GM12878 (cell line): ENCODE results near the gene AMN. TPM values are rescaled to one million over a fixed set of nuclear protein-coding genes. Genes with fewer than 3 reads are reported as not detected.

Experiments used
- ATAC-seq: fragments of 200-7000 bp; cut with Tn5 transposase; 3 replicates; pipeline ENCODE4 v1.9.1; 2020; ENCODE audit warnings: mild to moderate bottlenecking, moderate library complexity
- BruUV-seq: library from RNA; stranded (reverse); fragments of 400-500 nt; replicated peaks from 2 replicates; lab custom pipeline; 2021; lab: Mats Ljungman, UMichigan
- CTCF ChIA-PET: fragments of 300-600 bp; sonication (Branson Sonifier 250); formaldehyde crosslinking; extraction: SDS; loops from one replicate; lab custom pipeline; 2021; ENCODE audit warnings: inconsistent platforms; lab: Yijun Ruan, JAX
- POLR2A ChIA-PET: fragments of 350-600 bp; formaldehyde crosslinking; extraction: SDS; loops from one replicate; lab custom pipeline; 2021; ENCODE audit warnings: inconsistent platforms; lab: Charles Lee
- RAD21 ChIA-PET: fragments of 300-600 bp; sonication (Branson Sonifier 250); formaldehyde crosslinking; loops from one replicate; lab custom pipeline; 2023; ENCODE audit warnings: antibody characterized with exemption; ENCODE audit not compliant: unreplicated experiment; lab: Charles Lee
- SMC1A ChIA-PET: fragments of 300-600 bp; sonication (Branson Sonifier 250); formaldehyde crosslinking; loops from one replicate; lab custom pipeline; 2023; ENCODE audit not compliant: unreplicated experiment, uncharacterized antibody; lab: Charles Lee
- DNase-seq: peaks from one replicate; pipeline ENCODE4 v3.0.0-alpha.2; 2011; ENCODE audit warnings: low read depth, low spot score
- FAIRE-seq: peaks from 3 replicates; lab custom pipeline; 2011; peaks lifted over from hg19 to GRCh38; lab: Jason Lieb, UNC
- H2AFZ ChIP-seq: 2 replicates; pipeline ENCODE4 v1.6.0; 2011; ENCODE audit warnings: low read depth, low read length, control low read depth; ENCODE audit not compliant: control insufficient read depth
- H3K27ac ChIP-seq: 2 replicates; pipeline ENCODE4 v1.5.1; 2011; ENCODE audit warnings: control low read depth; ENCODE audit not compliant: control insufficient read depth, insufficient read depth
- H3K27me3 ChIP-seq, 2 experiments: replicated peaks in 1 of 2; 2 replicates each; pipeline versions ENCODE4 v1.6.0 to v1.6.1; 2011; ENCODE audit warnings: low read length in 1 of 2; ENCODE audit not compliant: control insufficient read depth in 2 of 2, insufficient read depth in 2 of 2
- H3K36me3 ChIP-seq, 2 experiments: 2 replicates each; pipeline ENCODE4 v1.5.1; 2011; ENCODE audit warnings: low read length in 1 of 2; ENCODE audit not compliant: control insufficient read depth in 2 of 2, insufficient read depth in 2 of 2
- H3K4me1 ChIP-seq: 2 replicates; pipeline ENCODE4 v1.6.1; 2011; ENCODE audit warnings: mild to moderate bottlenecking, low read length, moderate library complexity, mixed read lengths; ENCODE audit not compliant: control insufficient read depth, insufficient read depth
- H3K4me2 ChIP-seq: 2 replicates; pipeline ENCODE4 v1.6.0; 2011; ENCODE audit warnings: control low read depth; ENCODE audit not compliant: control insufficient read depth, insufficient read depth
- H3K4me3 ChIP-seq: fragments of 200-600 bp; sonication (generic); 2 replicates; pipeline ENCODE4 v1.5.1; 2016
- H3K79me2 ChIP-seq: 2 replicates; pipeline ENCODE4 v1.6.0; 2011; ENCODE audit warnings: low read length; ENCODE audit not compliant: control insufficient read depth, insufficient read depth
- H3K9ac ChIP-seq: 2 replicates; pipeline ENCODE4 v1.8.0; 2011; ENCODE audit warnings: low read length, control low read depth, mixed read lengths; ENCODE audit not compliant: control insufficient read depth, insufficient read depth
- H3K9me3 ChIP-seq: replicated peaks from 3 replicates; pipeline ENCODE4 v1.5.1; 2011; ENCODE audit warnings: mild to moderate bottlenecking, low read length; ENCODE audit not compliant: control insufficient read depth, insufficient read depth
- H4K20me1 ChIP-seq: 2 replicates; pipeline ENCODE4 v1.6.0; 2011; ENCODE audit not compliant: control insufficient read depth, insufficient read depth
- BCL11A ChIP-seq: IDR thresholded peaks from 2 replicates; pipeline ENCODE4 v1.6.1; 2011; ENCODE audit warnings: low read depth, low read length
- CBFB ChIP-seq: IDR thresholded peaks from 2 replicates; pipeline ENCODE4 v1.6.1; 2016; ENCODE audit warnings: antibody characterized with exemption, low read depth
- EGR1 ChIP-seq, 2 experiments: IDR thresholded peaks; 1 replicate in 1 of 2; 2 replicates in 1 of 2; pipeline ENCODE4 v1.6.1; 2011 to 2012; ENCODE audit warnings: low read depth in 2 of 2, low read length in 2 of 2, borderline replicate concordance in 1 of 2, mild to moderate bottlenecking in 1 of 2, moderate library complexity in 1 of 2
- HCFC1 ChIP-seq: fragments of 150-350 bp; IDR thresholded peaks from 2 replicates; pipeline ENCODE4 v1.6.1; 2014; ENCODE audit warnings: low read length
- KAT2A ChIP-seq: conservative IDR thresholded peaks from 2 replicates; pipeline ENCODE4 v1.6.1; 2011; ENCODE audit warnings: low read depth, low read length; ENCODE audit not compliant: control insufficient read depth
- NR2F1 ChIP-seq: fragments of 450-650 bp; conservative IDR thresholded peaks from 2 replicates; pipeline ENCODE4 v1.6.1; 2017; ENCODE audit warnings: mild to moderate bottlenecking
- PBX3 ChIP-seq: IDR thresholded peaks from 2 replicates; pipeline ENCODE4 v1.6.1; 2011; ENCODE audit warnings: mild to moderate bottlenecking, low read depth, low read length, moderate library complexity; ENCODE audit not compliant: insufficient replicate concordance
- POLR2A ChIP-seq: IDR thresholded peaks from 2 replicates; pipeline ENCODE4 v1.6.1; 2011; ENCODE audit warnings: low read depth, mild to moderate bottlenecking, low read length
- PRDM15 ChIP-seq: fragments of 450-650 bp; formaldehyde crosslinking; IDR thresholded peaks from 2 replicates; pipeline ENCODE4 v1.4.0; 2020; ENCODE audit warnings: mild to moderate bottlenecking, moderate library complexity
- SMARCA5 ChIP-seq: fragments of 450-650 bp; IDR thresholded peaks from 2 replicates; pipeline ENCODE4 v1.6.1; 2017; ENCODE audit warnings: mild to moderate bottlenecking
- SREBF2 ChIP-seq: IDR thresholded peaks from 2 replicates; pipeline ENCODE4 v1.6.1; 2012; ENCODE audit warnings: mild to moderate bottlenecking, low read length
- TAF1 ChIP-seq: IDR thresholded peaks from 2 replicates; pipeline ENCODE4 v1.6.1; 2011; ENCODE audit warnings: mild to moderate bottlenecking, low read depth, low read length, borderline replicate concordance
- ZBTB33 ChIP-seq: fragments of 450-650 bp; IDR thresholded peaks from 2 replicates; pipeline ENCODE4 v1.6.1; 2017; ENCODE audit warnings: mild to moderate bottlenecking
- WGBS: methylation state at CpG from one replicate; pipeline ENCODE4 v1.1.6; 2016; ENCODE audit warnings: low lambda C conversion rate; ENCODE audit not compliant: insufficient replicate concordance, insufficient coverage; ENCODE audit errors: missing lambda C conversion rate; 5-methylcytosine and 5-hydroxymethylcytosine counted together
- in situ Hi-C: fragments of 300-500 bp; cut with MboI; formaldehyde crosslinking; loops from 9 replicates; pipeline ENCODE4 v1.14.3; 2018; ENCODE audit warnings: mixed read lengths
- intact Hi-C: fragments of 100-400 bp; cut with micrococcal nuclease; formaldehyde crosslinking; loops from one replicate; pipeline ENCODE4 v1.14.2; 2022; ENCODE audit not compliant: unreplicated experiment
- polyA plus RNA-seq, 11 experiments: library from polyadenylated mRNA; depleted of rRNA in 4 of 11; unstranded in 6 of 11; stranded (reverse) in 5 of 11; fragments of >200 nt; fragmentation: Nextera tagmentation in 4 of 11; fragmentation: Illumina TruSeq in 1 of 11; extraction: Ambion mirVana in 4 of 11; extraction: Trizol in 1 of 11; gene quantifications; 1 replicate in 1 of 11; 2 replicates in 10 of 11; pipeline versions ENCODE4 v1.2.1 to v1.2.3, GENCODE V29; 2011 to 2016; ENCODE audit warnings: inconsistent platforms in 2 of 11, missing spikeins in 2 of 11, low read depth in 1 of 11
- total RNA-seq, 4 experiments: library from RNA; depleted of rRNA in 3 of 4; stranded (reverse); fragments of >200 nt in 3 of 4; fragmentation: Illumina TruSeq in 1 of 4; extraction: Trizol in 1 of 4; gene quantifications; 2 replicates each; pipeline versions ENCODE4 v1.2.1 to v1.2.3, GENCODE V29; 2013 to 2021

AMN gene
- total and polyA plus RNA-seq, 10 of the 15 experiments (the other 5 are each of a cell fraction or from before 2014, with no cell fraction given), result 0.03 to 0.33 (median 0.11) TPM; not detected in 6

GRCh38 chr14:102969901-102970300, 47.4 kb downstream of the AMN start (continued):
- TF ChIP-seq EGR1 (IDR thresholded peaks at IDR 0.05; ENCODE audit: borderline replicate concordance in 1 of 2, low read depth in 2 of 2, low read length in 2 of 2), result no peak
- no peak for TF ChIP-seq KAT2A
- no peak for TF ChIP-seq ZBTB33

- Histone ChIP-seq H3K9me3 (no peaks in the 10 kb centered on the region), H3K36me3 (peaks cover 21 to 26% of the 10 kb centered on the region in 2 experiments), H3K79me2 (no peaks in the 10 kb centered on the region), H3K27ac (no peak overlapping the region), H3K4me2 (no peak overlapping the region), H4K20me1 (no peaks in the 10 kb centered on the region), H2AFZ (no peak overlapping the region), H3K9ac (no peak overlapping the region), H3K27me3 (no peaks in the 10 kb centered on the region), H3K4me3 (no peak overlapping the region), H3K4me1 (no peaks in the 10 kb centered on the region)
- intact Hi-C loops (no loop called here), in situ Hi-C loops (no loop called here)
- WGBS, result 86% methylated on average over 10 of the region's 10 CpGs
- DNase-seq (no peak), FAIRE-seq (no peak), ATAC-seq (no peak)
- ChIA-PET RAD21 (interaction anchor here (1.0 kb wide), 1 partner anchor 276 kb away, joined by 3 read pairs; no protein-coding TSS in a partner anchor), CTCF (no interaction called here), POLR2A (no interaction called here), SMC1A (no interaction called here)
- no TSS peak for BruUV-seq
- TF ChIP-seq PBX3 (no peak), SREBF2 (no peak), BCL11A (no peak), PRDM15 (CRISPR knock-in tag) (no peak), TAF1 (no peak), SMARCA5 (no peak), HCFC1 (no peak), NR2F1 (no peak), CBFB (no peak), POLR2A (no peak)
Observed at GRCh38 chr14:102970496-102970895, 48.0 kb downstream of the AMN start.
